ENCODE measurements around the gene FASTKD3. TPM values are rescaled to one million over a fixed set of nuclear protein-coding genes. Genes with fewer than 3 reads are reported as not detected.

FASTKD3 gene
- total and polyA plus RNA-seq, 11 donors = 4.3 to 11.5 (median 6.1) TPM

DNA sequence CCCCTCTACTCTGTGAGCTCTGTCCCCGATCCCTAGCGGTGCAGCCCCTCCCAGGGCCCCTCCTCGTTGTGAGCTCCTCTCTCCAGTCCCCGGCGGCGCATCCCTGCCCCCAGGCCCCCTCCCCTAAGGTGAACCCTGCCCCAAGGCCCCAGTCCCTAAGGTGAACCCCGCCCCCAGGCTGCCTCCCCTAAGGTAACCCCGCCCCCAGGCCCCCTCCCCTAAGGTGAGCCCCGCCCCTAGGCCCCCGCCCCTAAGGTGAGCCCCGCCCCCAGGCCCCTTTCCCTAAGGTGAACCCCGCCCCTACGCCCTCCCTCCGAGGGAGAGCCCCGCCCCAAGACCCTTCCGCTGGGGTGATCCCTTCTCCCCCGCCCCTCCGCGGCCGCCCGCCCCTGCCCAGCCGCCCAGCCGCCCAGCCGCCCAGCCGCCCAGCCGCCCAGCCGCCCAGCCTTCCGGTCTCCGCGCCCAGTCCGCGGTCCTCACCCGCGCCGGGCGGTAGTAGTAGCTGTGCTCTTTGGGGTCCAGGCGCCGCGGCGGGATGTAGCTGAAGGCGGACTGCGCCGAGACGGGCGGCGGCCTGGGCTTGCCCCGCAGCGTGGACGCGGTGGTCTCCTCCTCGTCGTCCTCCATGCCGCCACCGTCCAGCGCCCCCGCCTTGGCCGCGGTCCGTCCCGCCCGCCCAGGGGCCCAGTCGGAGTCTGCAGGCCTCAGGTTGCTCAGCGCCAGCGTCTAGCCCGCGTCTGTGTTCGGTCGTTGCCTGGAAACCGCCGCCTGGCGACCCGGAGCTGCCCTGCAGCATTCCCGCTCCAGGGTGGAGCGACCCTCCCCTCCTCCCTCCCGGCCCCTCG, 18.2 kb downstream of the FASTKD3 start, which contains the start of gene CFAP90:
TSS of gene CFAP90 (minus strand) at position 739 of the 845 bp plus-strand sequence. CDS start at position 627, 112 bp downstream.
- Histone ChIP-seq H3K9me3 (no peaks in the 10 kb centered on the region), H3K27ac (no peak within 1 kb of the TSS), H3K27me3 (peaks cover 0 to 40% (median 28%) of the 10 kb centered on the region in 9 donors), H3K4me1 (peaks cover 0 to 20% (median 9%) of the 10 kb centered on the region in 12 donors), H3K4me3 (peak within 1 kb of the TSS; percentile 37 to 60 (median 52)), H3K36me3 (no peaks in the 10 kb centered on the region)
- ATAC-seq = peak in 3 of 4 donors; percentile 68 to 76 (median 72)
- intact Hi-C loops (cut with DNase I) = loop anchor here in 3 of 10 donors (5.0 to 10.0 kb wide), 2 partner anchors 1083 to 1086 kb away; no protein-coding TSS in a partner anchor
- peak; percentile 29 to 71 (median 42) for DNase-seq
- WGBS, 4 donors = 0 to 3% (median 2%) methylated on average over 7 to 76 of the region's 76 CpGs
- no peak for TF ChIP-seq POLR2A (IDR thresholded peaks at IDR 0.05)
- TF ChIP-seq, protein P1, sequence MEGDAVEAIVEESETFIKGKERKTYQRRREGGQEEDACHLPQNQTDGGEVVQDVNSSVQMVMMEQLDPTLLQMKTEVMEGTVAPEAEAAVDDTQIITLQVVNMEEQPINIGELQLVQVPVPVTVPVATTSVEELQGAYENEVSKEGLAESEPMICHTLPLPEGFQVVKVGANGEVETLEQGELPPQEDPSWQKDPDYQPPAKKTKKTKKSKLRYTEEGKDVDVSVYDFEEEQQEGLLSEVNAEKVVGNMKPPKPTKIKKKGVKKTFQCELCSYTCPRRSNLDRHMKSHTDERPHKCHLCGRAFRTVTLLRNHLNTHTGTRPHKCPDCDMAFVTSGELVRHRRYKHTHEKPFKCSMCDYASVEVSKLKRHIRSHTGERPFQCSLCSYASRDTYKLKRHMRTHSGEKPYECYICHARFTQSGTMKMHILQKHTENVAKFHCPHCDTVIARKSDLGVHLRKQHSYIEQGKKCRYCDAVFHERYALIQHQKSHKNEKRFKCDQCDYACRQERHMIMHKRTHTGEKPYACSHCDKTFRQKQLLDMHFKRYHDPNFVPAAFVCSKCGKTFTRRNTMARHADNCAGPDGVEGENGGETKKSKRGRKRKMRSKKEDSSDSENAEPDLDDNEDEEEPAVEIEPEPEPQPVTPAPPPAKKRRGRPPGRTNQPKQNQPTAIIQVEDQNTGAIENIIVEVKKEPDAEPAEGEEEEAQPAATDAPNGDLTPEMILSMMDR (IDR thresholded peaks at IDR 0.05) = peak in 5 of 12 donors; percentile 11 to 48 (median 32)

DNA sequence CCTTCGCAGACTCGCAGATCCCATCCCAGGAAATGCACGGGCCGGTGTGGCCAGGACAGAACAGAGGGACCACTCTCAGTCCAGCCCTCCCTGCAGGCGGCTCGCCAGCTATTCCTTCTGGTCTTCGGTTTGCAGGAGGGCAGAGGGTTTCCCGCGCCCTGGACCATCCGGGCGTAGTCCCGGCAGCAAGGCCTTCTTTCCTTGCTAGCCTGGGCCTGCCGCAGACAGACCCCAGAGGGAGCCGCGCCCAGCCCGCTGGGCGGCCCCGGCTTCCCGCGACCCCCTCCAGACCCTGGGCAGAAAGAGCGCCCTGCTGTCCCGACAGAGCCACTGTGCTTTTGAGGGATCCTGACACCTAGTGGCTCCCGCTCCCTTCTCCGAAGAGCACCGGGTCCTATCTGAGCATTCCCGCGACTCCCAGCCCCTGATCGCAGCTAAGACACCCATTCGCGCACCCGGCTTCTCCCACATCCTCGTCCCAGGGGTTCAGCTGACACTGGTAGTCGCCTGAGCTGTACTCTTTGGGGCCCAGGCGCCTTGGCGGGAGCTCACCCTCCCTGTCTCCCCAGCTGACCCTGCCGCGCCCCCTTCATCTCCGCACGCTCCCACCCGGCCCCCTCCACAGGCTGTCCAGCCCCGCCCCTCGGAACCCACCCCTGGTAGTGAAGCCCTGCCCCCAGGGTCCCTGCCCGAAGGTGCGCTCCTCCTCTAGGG, 19.0 kb downstream of the FASTKD3 start:
- peak overlapping the region; percentile 7 to 60 (median 52) for H3K4me3 ChIP-seq
- H3K4me1 ChIP-seq = peaks cover 0 to 20% (median 9%) of the 10 kb centered on the region in 12 donors
- ATAC-seq = peak in 3 of 4 donors; percentile 32 to 62 (median 42)
- peaks cover 0 to 40% (median 28%) of the 10 kb centered on the region in 9 donors for H3K27me3 ChIP-seq
- WGBS, 4 donors = 2 to 5% (median 3%) methylated on average over 22 to 44 of the region's 44 CpGs
- DNase-seq = peak in 3 of 5 donors; percentile 11 to 58 (median 31)
- TF ChIP-seq, protein P1 (IDR thresholded peaks at IDR 0.05) = peak in 5 of 12 donors; percentile 9 to 41 (median 15)
- no peak for TF ChIP-seq POLR2A (IDR thresholded peaks at IDR 0.05)
- H3K9me3 ChIP-seq = no peaks in the 10 kb centered on the region
- no peak overlapping the region for H3K27ac ChIP-seq
- intact Hi-C loops (cut with DNase I) = loop anchor here in 3 of 10 donors (5.0 to 10.0 kb wide), 2 partner anchors 1083 to 1085 kb away; no protein-coding TSS in a partner anchor
- no peaks in the 10 kb centered on the region for H3K36me3 ChIP-seq

DNA sequence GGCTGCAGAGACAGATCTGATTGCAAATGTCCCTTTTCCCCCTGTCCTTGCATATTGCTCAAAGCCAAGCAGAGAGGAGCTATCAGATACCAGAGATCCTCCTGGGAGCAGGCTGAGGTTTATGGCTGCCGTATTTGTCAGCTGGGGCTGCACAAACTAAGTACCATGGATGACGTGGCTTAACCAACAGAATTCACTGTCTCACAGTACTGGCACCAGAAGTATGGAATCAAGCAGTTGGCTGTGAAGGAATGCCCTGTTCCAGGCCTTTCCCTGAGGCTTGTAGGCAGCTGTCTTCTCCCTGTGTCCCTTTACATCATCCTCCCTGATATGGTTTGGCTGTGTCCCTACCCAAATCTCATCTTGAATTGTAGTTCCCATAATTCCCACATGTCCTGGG, 20.5 kb downstream of the FASTKD3 start:
- H3K27me3 ChIP-seq = peaks cover 0 to 42% (median 28%) of the 10 kb centered on the region in 9 donors
- H3K27ac ChIP-seq = no peak overlapping the region
- WGBS, 4 donors = 63 to 86% (median 70%) methylated on average over 2 of the region's 2 CpGs
- no peak for DNase-seq
- ATAC-seq = no peak
- H3K4me1 ChIP-seq = peaks cover 0 to 20% (median 9%) of the 10 kb centered on the region in 12 donors
- H3K4me3 ChIP-seq = no peak overlapping the region
- intact Hi-C loops (cut with DNase I) = no loop called here
- H3K9me3 ChIP-seq = no peaks in the 10 kb centered on the region
- no peaks in the 10 kb centered on the region for H3K36me3 ChIP-seq
- TF ChIP-seq POLR2A (IDR thresholded peaks at IDR 0.05) = no peak
- TF ChIP-seq, protein P1 (IDR thresholded peaks at IDR 0.05) = no peak
